ENCODE data around the gene BCAM.
"Not testable (repeated sequence)": the region's sequence is repeated elsewhere in the genome, so short reads cannot be mapped to it uniquely, and the experiment has no call there.

BCAM gene

GRCh38 chr19:44817725-44818465, 9.0 kb downstream of the BCAM start:
- DNase-seq (ENCODE audit: low read depth), result no peak

- DNase-seq (ENCODE audit: low read depth), result no peak
Observed at GRCh38 chr19:44818466-44819031, 9.6 kb downstream of the BCAM start.

GRCh38 chr19:44819246-44819832, 10.4 kb downstream of the BCAM start:
- no peak for DNase-seq (ENCODE audit: low read depth)

- no peak for DNase-seq (ENCODE audit: low read depth)
Observed at GRCh38 chr19:44820648-44821609, 12.0 kb downstream of the BCAM start.

GRCh38 chr19:44822177-44822576, 13.3 kb downstream of the BCAM start:
- DNase-seq (ENCODE audit: low read depth), result no peak

- no peak for DNase-seq (ENCODE audit: low read depth)
Observed at GRCh38 chr19:44822670-44823372, 13.9 kb downstream of the BCAM start.

- no peak for DNase-seq (ENCODE audit: low read depth)
Observed at GRCh38 chr19:44823373-44823698, 14.4 kb downstream of the BCAM start.

- no peak for DNase-seq (ENCODE audit: low read depth)
Observed at GRCh38 chr19:44824761-44825160, 15.9 kb downstream of the BCAM start.

GRCh38 chr19:44832875-44833274, 24.0 kb downstream of the BCAM start:
- not testable (repeated sequence) for DNase-seq (ENCODE audit: low read depth)

- DNase-seq (ENCODE audit: low read depth), result not testable (repeated sequence)
Observed at GRCh38 chr19:44834399-44834798, 25.5 kb downstream of the BCAM start.

GRCh38 chr19:44839276-44839675, 30.4 kb downstream of the BCAM start:
- DNase-seq (ENCODE audit: low read depth), result no peak

- no peak for DNase-seq (ENCODE audit: low read depth)
Observed at GRCh38 chr19:44840811-44841210, 31.9 kb downstream of the BCAM start.

GRCh38 chr19:44841231-44841630, 32.3 kb downstream of the BCAM start:
- no peak for DNase-seq (ENCODE audit: low read depth)

GRCh38 chr19:44845286-44845611, 36.3 kb downstream of the BCAM start:
- no peak for DNase-seq (ENCODE audit: low read depth)

- peak; percentile 91 for DNase-seq (ENCODE audit: low read depth)
Observed at GRCh38 chr19:44845612-44846454, 36.9 kb downstream of the BCAM start, which contains the start of gene NECTIN2. Gene NECTIN2, plus strand, starts transcription at chr19:44846297. Its CDS starts 229 bp downstream, at chr19:44846526.

GRCh38 chr19:44846455-44847143, 37.7 kb downstream of the BCAM start:
- no peak for DNase-seq (ENCODE audit: low read depth)

GRCh38 chr19:44847144-44848035, 38.5 kb downstream of the BCAM start:
- no peak for DNase-seq (ENCODE audit: low read depth)

GRCh38 chr19:44848036-44848811, 39.3 kb downstream of the BCAM start:
- no peak for DNase-seq (ENCODE audit: low read depth)
